IPS-18a (cell line): Measurements from ENCODE around the gene STXBP3.

ENCODE experiments used
- H3K27ac ChIP-seq: one replicate; pipeline ENCODE4 v1.5.1; 2013; ENCODE audit warnings: low read length
- H3K27me3 ChIP-seq: one replicate; pipeline ENCODE4 v1.6.1; 2013; ENCODE audit warnings: mild to moderate bottlenecking, low read length; ENCODE audit not compliant: control insufficient read depth, insufficient read depth
- H3K36me3 ChIP-seq: one replicate; pipeline ENCODE4 v1.6.1; 2013; ENCODE audit warnings: low read depth, low read length; ENCODE audit not compliant: control insufficient read depth
- H3K4me1 ChIP-seq: one replicate; pipeline ENCODE4 v1.6.1; 2013; ENCODE audit warnings: low read depth, low read length; ENCODE audit not compliant: control insufficient read depth
- H3K4me3 ChIP-seq: one replicate; pipeline ENCODE4 v1.5.1; 2013; ENCODE audit warnings: low read length
- H3K9ac ChIP-seq: one replicate; pipeline ENCODE4 v1.6.1; 2013; ENCODE audit warnings: mild to moderate bottlenecking, low read length, moderate library complexity
- H3K9me3 ChIP-seq: one replicate; pipeline ENCODE4 v1.6.1; 2013; ENCODE audit warnings: low read depth, low read length; ENCODE audit not compliant: control insufficient read depth

Gene STXBP3

GRCh38 chr1:108742253-108742652, 4.2 kb upstream of the STXBP3 start:
- Histone ChIP-seq H3K9me3 (no peaks in the 10 kb centered on the region), H3K27ac (no peak overlapping the region), H3K4me3 (no peak overlapping the region), H3K9ac (no peak overlapping the region), H3K27me3 (peaks cover 9% of the 10 kb centered on the region), H3K4me1 (peaks cover 6% of the 10 kb centered on the region), H3K36me3 (no peaks in the 10 kb centered on the region)

GRCh38 chr1:108745980-108746381, 493 bp upstream of the STXBP3 start:
- Histone ChIP-seq H3K27me3 (peaks cover 9% of the 10 kb centered on the region), H3K9me3 (no peaks in the 10 kb centered on the region), H3K9ac (no peak overlapping the region), H3K4me1 (peaks cover 8% of the 10 kb centered on the region), H3K27ac (no peak overlapping the region), H3K36me3 (no peaks in the 10 kb centered on the region), H3K4me3 (no peak overlapping the region)

GRCh38 chr1:108747171-108747850, 837 bp downstream of the STXBP3 start:
- peak overlapping the region; percentile 78 for H3K9ac ChIP-seq

GRCh38 chr1:108747898-108748297, 1.4 kb downstream of the STXBP3 start:
- no peak overlapping the region for H3K27ac ChIP-seq
- no peaks in the 10 kb centered on the region for H3K9me3 ChIP-seq
- peaks cover 2% of the 10 kb centered on the region for H3K4me1 ChIP-seq
- H3K9ac ChIP-seq: no peak overlapping the region
- H3K36me3 ChIP-seq: no peaks in the 10 kb centered on the region
- peak overlapping the region; percentile 96 for H3K4me3 ChIP-seq
- peaks cover 9% of the 10 kb centered on the region for H3K27me3 ChIP-seq

More at GRCh38 chr1:108747171-108747850, 837 bp downstream of the STXBP3 start:
- no peaks in the 10 kb centered on the region for H3K36me3 ChIP-seq
- H3K27me3 ChIP-seq: peaks cover 9% of the 10 kb centered on the region
- H3K27ac ChIP-seq: peak overlapping the region; percentile 60
- H3K4me1 ChIP-seq: peaks cover 2% of the 10 kb centered on the region
- H3K9me3 ChIP-seq: no peaks in the 10 kb centered on the region
- peak overlapping the region; percentile 96 for H3K4me3 ChIP-seq

GRCh38 chr1:108749081-108749480, 2.6 kb downstream of the STXBP3 start:
- peaks cover 9% of the 10 kb centered on the region for H3K27me3 ChIP-seq
- peaks cover 2% of the 10 kb centered on the region for H3K4me1 ChIP-seq
- no peak overlapping the region for H3K4me3 ChIP-seq
- H3K36me3 ChIP-seq: peaks cover 5% of the 10 kb centered on the region
- H3K27ac ChIP-seq: no peak overlapping the region
- no peaks in the 10 kb centered on the region for H3K9me3 ChIP-seq
- H3K9ac ChIP-seq: no peak overlapping the region

GRCh38 chr1:108750476-108751181, 4.2 kb downstream of the STXBP3 start:
- H3K36me3 ChIP-seq: peaks cover 9% of the 10 kb centered on the region
- H3K9ac ChIP-seq: no peak overlapping the region
- peaks cover 5% of the 10 kb centered on the region for H3K27me3 ChIP-seq
- no peak overlapping the region for H3K27ac ChIP-seq
- H3K4me3 ChIP-seq: no peak overlapping the region
- H3K4me1 ChIP-seq: peaks cover 2% of the 10 kb centered on the region
- H3K9me3 ChIP-seq: no peaks in the 10 kb centered on the region

GRCh38 chr1:108753363-108753762, 6.9 kb downstream of the STXBP3 start:
- H3K36me3 ChIP-seq: peaks cover 20% of the 10 kb centered on the region
- no peaks in the 10 kb centered on the region for H3K4me1 ChIP-seq
- H3K27ac ChIP-seq: no peak overlapping the region
- no peaks in the 10 kb centered on the region for H3K27me3 ChIP-seq
- no peaks in the 10 kb centered on the region for H3K9me3 ChIP-seq
- no peak overlapping the region for H3K9ac ChIP-seq
- H3K4me3 ChIP-seq: no peak overlapping the region

- Histone ChIP-seq H3K4me1 (no peaks in the 10 kb centered on the region), H3K27ac (no peak overlapping the region), H3K9me3 (no peaks in the 10 kb centered on the region), H3K27me3 (no peaks in the 10 kb centered on the region), H3K9ac (no peak overlapping the region), H3K4me3 (no peak overlapping the region), H3K36me3 (peaks cover 43% of the 10 kb centered on the region)
These were observed 12.3 kb downstream of the STXBP3 start for GRCh38 chr1:108758796-108759195.

- Histone ChIP-seq H3K4me1 (no peaks in the 10 kb centered on the region), H3K36me3 (peaks cover 21% of the 10 kb centered on the region), H3K9me3 (no peaks in the 10 kb centered on the region), H3K9ac (no peak overlapping the region), H3K27ac (no peak overlapping the region), H3K4me3 (no peak overlapping the region), H3K27me3 (no peaks in the 10 kb centered on the region)
These were observed 20.6 kb downstream of the STXBP3 start for GRCh38 chr1:108767115-108767514.

- H3K4me3 ChIP-seq: no peak overlapping the region
- no peak overlapping the region for H3K27ac ChIP-seq
- no peaks in the 10 kb centered on the region for H3K9me3 ChIP-seq
- peaks cover 21% of the 10 kb centered on the region for H3K36me3 ChIP-seq
- H3K4me1 ChIP-seq: no peaks in the 10 kb centered on the region
- H3K9ac ChIP-seq: no peak overlapping the region
- no peaks in the 10 kb centered on the region for H3K27me3 ChIP-seq
These were observed 21.2 kb downstream of the STXBP3 start for GRCh38 chr1:108767708-108768107.

GRCh38 chr1:108777839-108778238, 31.4 kb downstream of the STXBP3 start:
- Histone ChIP-seq H3K27ac (no peak overlapping the region), H3K4me3 (no peak overlapping the region), H3K27me3 (no peaks in the 10 kb centered on the region), H3K36me3 (peaks cover 40% of the 10 kb centered on the region), H3K9me3 (no peaks in the 10 kb centered on the region), H3K9ac (no peak overlapping the region), H3K4me1 (no peaks in the 10 kb centered on the region)

- no peaks in the 10 kb centered on the region for H3K9me3 ChIP-seq
- no peak overlapping the region for H3K27ac ChIP-seq
- H3K4me1 ChIP-seq: no peaks in the 10 kb centered on the region
- H3K36me3 ChIP-seq: peaks cover 46% of the 10 kb centered on the region
- no peak overlapping the region for H3K4me3 ChIP-seq
- no peaks in the 10 kb centered on the region for H3K27me3 ChIP-seq
- no peak overlapping the region for H3K9ac ChIP-seq
These were observed 33.0 kb downstream of the STXBP3 start for GRCh38 chr1:108779455-108779854.
